DMS153 (cell line): ENCODE data around the gene CUEDC1.
"Not testable (repeated sequence)": the region's sequence is repeated elsewhere in the genome, so short reads cannot be mapped to it uniquely, and the experiment has no call there.

Source experiments
- DNase-seq: peaks from one replicate; lab custom pipeline; 2025; lab: John Stamatoyannopoulos, UW

The CUEDC1 gene

DNA sequence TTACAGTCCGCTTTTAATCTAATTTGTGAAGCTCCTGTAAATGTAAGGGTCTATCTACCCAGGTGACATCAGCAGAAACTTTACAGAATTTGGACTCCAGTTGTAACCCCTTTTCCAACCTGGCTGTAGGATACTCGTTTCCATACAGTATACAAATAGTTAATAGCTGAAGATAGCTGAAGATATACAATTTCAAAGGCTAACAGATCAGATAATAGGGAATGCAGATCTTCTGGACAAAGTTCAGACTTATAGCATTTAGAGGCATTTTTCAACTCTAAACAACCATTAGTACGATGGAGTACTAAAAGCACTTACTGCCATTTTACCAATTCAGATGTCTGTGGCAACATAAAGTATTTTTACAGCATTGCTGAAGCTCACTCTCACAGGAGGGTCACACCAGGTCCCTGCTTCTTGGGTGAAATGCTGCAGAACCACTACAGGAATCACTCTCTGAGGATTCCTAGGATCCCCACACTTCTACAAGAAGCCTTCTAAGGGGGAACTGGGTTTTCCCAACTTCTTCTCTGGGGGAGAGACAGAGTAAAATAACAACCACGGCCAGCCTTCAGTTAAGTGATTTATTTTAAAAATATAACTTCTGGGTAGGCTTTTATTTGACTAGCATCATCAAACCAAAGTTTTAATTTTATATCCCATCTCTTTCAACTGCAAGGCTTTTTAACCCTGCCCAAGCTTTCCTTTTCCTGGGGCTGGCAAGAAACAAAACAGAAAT lies 29.9 kb upstream of the CUEDC1 start:
- no peak for DNase-seq

DNA sequence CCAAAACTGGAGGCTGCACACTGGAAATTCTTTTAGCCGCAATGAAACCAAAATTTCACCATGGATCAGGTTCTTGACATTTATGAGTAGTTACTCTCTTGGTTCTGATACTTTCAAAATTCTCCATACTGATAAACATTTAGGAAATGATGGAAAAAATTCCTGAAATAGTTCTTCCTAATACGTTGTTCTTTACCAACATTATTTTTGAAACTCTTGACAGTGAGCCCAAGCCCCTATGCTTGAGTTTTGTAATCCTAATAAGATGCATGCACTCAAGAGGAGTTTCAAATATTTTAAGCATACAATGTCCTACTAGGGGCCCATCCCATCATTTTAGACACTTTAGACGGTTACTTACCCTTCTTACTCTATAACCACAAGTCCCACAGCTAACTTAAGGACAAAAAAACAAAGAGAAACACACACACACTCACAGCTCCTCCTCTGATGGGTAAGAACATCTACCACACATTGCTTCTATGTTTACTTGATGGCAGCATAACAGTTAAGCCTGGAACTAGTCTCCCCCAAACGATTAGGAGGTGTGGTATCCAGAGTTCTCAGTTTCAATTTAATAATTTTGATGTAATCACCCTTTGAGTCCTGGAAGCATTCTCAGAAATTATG lies 29.2 kb upstream of the CUEDC1 start:
- DNase-seq, result no peak

DNA sequence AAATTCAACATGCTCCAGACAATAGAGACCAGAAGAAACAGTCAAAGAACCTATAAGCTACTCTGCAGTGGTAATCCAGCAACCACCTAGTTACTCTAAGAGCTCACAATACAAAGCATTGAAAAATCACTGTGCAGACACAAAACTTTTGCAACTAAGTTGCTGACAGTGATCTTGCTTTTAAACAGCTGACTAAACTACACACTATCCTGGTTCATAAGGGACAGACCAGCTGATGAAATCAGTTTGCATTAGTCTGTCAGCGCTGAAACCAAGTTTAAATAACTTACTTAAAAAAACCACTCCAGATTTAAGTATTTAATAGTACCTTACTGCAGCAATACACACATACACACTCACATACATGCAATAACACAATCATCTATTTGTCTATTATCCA lies 28.2 kb upstream of the CUEDC1 start:
- no peak for DNase-seq

DNA sequence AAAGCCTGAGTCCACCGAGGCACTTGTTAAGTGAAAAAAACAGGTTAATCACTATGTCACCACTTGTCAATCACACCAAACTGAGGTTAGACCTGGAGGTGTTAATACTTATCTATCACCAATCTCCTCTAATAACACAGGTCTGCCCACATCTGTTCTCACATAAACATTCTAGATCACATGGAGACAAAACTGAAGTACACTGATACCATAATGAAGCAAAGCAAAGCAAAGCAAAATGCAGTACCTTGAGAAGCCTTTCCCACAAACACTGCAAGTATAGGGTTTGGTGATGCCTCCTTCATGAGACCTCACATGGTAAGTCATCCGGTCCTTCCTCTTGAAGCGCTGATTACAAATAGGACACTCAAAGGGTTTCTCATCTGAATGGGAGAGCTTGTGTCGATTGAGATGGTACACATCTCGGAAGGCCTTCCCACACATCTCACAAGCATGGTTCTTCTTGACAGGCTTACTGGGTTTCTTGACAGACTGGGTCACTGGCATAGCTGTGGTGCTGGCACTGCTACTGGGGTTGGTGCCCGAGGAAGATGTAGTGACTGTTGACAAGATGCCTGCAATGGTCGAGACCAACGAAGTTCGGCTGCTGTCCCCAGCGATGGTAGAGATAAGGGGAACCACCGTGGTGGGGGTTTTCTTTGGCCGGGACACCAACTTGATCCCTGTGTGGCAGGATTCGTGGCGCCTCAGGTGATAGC lies 27.4 kb upstream of the CUEDC1 start:
- no peak for DNase-seq

DNA sequence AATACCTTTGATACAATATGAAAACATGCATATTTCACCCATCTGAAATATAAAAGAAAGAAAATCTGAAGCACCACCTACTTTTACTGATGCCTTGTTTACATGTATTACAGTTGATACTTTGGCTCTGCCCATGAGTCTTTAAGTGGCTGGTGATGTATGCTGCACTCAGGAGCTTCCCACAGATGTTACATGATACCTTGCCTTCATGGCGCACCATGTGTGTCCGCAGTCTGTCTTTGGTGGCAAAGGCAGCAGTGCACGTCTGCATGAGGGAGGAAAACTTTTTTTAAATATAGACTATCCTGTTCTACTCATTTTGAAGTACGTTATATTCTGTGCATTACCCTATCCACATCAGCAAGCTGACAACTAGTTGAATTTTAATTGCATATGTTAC lies 25.3 kb upstream of the CUEDC1 start:
- DNase-seq, result no peak

DNA sequence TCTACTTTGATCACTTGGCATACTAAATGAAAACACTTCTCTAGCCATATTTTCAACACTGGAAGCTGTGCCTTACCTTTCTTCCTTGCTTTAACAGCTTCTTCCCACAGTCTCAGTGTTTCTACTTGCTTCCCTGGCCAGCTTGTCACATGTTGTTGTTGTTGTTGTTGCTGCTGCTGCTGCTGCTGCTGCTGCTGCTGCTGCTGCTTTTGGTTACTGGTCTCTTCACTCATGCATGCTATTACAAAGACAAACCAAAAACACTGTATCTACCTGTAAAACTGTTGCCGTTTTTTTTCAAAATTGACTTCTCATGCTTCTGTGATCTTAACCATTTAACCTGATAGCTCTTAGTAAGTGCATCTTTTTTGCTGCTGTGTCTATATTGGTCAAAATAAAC lies 23.9 kb upstream of the CUEDC1 start:
- DNase-seq, result no peak

DNA sequence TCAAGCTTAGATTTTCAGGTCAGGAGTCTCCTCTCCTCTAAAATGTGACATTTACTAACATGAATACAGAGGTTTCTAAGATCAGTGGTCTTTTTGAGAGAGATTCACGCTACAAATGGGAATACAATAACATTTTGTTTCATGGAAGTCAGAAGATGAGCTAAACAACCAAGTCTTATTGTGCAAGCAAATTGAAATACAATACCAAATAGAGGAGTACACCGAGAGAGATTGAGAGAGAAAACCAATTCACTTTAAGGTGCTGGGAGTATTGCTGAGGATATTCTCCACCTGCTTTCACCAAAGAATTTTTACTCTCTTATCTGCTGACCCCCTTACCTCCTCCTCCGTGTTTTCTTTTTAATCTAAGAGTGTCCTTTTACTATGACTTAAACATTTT lies 21.4 kb upstream of the CUEDC1 start:
- DNase-seq, result no peak

DNA sequence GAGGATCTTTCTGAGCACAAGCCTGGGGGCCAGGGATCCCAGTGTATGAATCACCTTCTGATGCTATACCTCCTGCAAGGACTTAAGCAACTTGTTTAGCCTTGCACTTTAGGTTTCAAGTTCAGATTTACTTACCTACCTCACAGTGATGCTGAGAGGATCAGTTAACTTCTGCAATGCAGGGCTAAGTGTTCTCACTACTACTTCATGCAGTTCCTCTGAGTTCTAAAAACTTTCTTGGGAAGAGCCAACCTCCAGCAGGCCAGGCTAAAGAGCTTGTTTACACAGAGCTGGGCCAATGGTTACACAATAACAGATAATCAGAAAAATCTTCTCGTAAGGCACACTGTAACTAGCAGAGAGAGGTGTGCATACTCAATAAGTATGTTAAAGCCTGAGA lies 19.8 kb upstream of the CUEDC1 start:
- no peak for DNase-seq

DNA sequence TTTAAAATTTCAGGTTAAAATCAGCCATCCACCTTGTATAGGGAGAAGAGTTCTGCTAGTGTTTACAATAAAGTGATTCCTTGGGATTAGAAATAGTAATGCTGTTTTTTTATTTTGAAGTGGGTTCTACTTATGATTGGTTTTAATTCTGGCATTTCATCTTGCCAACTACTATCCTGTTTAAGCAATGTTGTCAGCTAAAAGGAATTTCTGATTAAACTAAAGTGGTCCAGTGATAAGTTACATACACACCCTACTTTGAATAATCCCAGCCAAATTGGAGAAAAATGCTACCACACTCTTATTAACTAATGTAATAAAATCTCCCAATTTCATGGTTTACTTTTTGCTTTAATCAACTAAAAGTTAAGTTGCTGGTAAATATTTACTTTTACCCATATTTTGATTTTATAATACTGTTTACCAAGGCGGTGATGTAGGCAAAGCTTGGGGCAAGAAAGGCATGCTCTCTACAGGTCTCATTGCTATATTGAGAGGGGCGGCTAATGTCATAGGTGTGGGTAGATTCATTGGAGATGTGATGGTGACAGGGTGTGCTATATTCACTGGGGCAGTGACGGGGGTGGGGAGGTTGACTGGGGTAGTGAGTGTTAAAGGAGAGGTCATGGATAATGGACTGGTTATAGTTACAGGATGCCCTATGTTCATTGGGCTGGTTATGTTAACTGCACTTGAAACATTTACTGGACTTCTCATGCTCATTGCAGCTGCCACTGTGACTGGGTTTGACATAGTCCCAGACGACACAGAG lies 19.0 kb upstream of the CUEDC1 start:
- not testable (repeated sequence) for DNase-seq

DNA sequence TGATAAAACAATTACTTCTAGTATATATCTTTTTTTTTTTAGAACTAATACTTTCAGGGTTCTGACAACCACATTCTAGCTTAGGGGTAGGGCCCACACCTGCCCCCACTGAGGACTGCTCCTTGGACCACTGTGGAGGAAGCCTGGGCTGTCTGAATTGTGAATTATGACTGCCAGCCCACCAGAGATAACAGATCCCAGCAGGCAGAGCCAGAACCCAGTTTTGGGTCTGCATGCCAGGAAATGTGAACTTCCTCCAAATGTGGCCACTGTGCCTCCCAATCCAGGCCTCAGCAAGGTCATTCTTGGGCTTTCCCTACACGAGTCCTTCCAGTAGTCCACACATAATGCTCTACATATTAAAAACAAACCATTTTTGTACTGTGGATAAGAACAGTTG lies 16.9 kb upstream of the CUEDC1 start:
- DNase-seq, result no peak

DNA sequence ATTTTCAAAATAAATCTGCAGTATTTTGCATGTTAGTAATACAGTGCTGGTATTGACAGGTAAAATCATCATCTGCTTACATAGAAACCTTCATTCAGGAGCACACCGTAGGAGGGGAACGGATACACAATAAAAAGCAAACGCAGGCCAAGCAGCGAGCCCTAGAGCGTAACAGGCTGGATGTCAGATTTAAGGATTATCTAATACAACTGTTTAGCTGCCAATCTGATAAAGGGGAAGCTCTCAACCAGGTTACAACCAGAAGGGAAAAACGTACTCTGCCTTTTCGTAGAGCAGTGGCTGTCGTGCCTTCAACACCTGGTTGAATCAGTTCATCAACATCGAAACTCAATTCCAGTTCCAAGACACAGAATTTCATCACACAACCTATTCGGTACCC lies 16.4 kb upstream of the CUEDC1 start:
- no peak for DNase-seq

DNA sequence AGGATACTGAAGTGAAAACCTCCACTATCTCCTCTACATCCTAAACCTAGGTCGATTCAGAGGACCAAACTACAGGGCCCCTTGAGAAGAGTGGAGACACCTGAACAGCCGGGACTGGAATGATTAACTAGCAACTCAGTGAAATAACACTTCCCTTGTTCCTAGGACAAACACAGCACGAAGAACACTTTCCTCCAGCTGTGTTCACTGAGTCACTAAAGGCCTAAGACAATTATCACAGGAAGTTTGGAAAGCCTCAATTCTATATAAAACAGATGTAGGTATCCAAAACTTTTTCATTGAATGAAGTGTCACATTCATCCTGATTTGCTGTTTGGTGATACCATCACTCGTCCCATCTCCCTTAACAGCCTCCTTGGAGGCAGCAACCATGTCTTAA lies 15.5 kb upstream of the CUEDC1 start:
- DNase-seq, result no peak

DNA sequence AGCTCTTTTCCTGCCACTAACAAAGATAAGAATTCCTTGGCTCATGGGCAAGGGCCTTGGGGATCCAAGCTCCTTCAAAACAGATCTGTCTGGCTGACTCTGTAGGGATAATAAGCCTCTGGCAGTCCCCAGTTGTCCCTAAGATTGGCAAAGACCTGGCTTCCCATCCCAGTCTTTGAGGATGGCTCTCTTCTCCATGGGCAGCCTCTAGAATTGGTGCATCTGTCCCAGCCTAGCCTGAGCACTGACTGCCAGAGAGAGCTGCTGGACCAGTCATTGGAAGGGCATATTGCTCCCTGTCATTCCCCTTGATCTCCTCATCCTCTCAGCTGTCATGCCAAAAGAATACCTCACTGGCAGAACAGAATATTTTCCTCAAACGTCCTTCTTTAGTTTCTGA lies 13.2 kb upstream of the CUEDC1 start:
- DNase-seq, result no peak

DNA sequence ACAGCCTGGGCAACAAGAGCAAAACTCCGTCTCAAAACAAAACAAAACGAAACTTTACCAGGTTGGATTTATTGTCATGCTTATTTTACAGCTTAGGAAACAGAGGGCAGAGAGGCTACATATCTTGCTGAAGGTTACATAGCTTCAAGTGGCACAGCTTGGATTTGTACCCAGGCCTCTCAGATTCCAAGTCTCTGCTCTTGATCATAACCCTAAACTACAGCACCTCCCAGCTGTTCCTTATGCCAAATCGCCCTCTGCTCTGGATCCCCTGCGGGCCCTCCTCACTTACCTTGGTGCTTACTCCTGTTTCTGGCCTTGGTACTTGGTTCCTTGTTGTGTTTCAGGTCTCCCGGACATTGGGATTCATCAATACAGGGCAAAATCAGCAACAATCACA lies 11.7 kb upstream of the CUEDC1 start:
- no peak for DNase-seq

DNA sequence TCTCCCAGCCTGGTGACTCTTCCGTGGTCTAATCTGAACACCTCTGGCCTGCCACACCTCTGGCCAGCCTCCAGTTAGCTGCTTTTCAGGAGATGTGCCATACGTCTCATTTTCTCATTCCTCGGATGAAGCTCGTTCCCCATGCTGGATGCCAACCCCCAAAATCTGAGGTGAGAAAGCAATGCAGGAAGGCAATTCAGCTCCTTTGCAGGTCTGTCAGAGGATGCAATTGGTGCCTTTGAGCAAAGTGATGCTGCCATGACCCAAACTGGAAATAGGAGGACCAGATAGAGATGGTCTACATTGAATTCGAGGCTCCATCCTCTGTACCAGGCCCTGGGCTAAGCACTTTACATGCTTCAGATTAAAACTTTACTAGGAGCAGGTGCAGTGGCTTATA lies 11.0 kb upstream of the CUEDC1 start:
- DNase-seq, result no peak

DNA sequence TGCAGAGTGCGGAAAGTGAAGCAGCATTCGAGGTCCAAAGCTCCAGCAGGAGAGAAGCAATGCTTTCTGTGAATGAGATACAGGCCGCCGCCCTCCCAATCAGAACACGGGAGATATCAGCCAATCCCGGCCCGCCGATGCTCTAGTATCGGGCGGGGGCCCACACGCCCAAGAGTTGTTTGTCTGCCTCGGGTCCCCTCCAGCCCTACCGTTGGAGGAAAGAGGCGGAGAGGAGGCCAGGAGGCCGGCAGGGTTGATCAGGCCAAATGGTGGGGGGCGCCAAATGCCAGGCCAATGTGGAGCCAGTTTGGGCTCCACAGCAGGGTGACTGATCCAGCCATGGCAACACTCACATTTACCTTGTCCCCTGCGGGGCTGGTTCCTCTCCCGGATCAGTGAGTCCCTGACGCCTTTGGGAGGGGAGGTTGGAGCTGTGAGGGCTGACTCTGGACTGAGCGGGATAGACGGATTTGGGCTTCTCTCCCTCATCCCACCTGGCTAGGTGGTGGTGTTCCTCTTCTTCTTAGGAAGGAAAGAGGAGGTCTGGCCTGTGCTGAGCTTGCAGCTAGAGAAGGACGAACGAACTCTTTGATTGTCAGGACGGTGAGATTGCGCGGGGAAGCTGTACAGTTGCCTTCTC lies 10.4 kb upstream of the CUEDC1 start:
- no peak for DNase-seq

DNA sequence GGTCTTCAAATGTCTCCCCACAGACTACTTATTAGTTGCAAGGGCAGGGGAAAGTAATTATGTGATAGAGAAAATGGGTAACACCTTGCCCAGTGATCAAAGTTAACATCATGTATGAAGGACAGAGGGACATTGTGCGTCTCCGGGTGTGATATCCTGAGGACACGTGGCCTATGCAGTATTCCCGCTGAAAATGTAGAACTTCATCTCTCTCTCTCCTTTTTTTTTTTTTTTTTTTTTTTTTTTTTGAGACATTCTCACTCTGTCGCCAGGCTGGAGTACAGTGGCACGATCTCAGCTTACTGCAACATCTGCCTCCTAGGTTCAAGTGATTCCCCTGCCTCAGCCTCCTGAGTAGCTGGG lies 7.9 kb upstream of the CUEDC1 start:
- DNase-seq, result no peak

DNA sequence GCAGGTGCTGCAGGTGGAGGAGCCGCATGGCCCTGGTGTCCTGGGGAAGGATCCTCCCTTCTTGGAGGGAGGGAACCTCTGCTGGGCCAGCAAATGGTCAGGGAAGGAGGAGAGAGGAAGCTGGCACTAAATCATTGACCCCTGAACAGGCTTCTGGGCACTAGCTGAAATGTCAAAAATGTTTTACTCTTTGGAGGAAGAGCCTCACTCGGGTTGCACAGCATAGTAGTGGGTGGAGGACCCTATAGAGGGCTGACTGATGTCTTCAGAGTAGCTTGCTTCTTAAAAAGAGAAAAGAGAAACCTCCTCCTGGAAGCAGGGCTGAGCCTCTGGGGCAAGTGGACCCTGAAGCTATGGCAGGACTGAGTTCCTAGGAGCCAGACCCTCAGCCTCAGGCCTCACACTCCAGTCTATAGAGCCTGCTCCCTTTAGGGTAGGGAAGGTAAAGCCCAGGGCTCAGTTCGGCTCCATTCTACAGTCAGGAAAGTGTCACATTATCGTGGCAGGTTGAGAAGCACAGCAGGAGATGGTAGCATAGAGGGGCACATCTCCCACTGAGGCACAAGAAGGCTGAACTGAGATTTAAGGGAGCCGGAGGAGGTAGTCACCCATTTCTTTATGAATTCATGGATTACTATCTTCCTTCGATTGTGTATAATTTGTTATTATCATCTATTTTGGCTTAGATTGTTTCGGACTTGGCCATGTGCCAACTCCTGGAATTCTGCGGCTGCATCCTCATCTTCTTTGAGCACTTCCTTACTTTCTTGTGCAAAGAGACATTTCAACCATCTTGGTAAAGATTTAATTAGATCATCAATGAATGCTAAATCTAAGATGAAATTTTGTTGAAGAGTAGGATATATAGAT lies 7.3 kb upstream of the CUEDC1 start:
- no peak for DNase-seq

DNA sequence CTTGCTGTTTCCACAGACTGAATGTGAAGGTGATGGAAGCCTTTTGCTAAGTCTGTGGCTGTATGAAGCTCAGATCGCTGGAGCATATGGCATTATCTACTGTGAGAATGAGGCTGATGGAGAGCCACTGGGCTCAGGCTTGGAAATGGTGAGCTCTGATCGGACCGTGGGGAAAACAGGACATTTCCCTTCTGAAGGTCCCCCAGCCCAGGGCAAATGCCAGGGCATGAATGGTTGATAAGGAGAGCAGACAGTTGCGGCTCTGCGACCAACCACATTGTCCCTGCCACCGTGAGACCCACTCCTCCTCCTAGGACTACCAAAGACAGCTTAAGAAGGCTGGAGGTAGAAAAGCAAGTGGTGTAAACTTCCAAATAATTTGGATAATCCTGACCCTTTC lies 4.7 kb upstream of the CUEDC1 start:
- DNase-seq, result no peak

DNA sequence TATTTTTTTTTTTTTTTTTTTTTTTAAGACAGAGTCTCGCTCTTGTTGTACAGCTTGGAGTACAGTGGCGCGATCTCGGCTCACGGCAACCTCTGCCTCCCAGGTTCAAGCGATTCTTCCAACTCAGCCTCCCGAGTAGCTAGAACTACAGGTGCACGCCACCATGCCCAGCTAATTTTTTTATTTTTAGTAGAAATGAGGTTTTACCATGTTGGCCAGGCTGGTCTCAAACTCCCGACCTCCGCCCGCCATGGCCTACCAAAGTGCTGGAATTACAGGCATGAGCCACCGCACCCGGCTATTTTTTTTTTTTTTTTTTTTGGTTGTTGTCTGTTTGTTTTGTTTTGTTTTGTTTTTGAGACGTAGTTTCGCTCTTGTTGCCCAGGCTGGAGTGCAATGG lies 3.2 kb upstream of the CUEDC1 start:
- not testable (repeated sequence) for DNase-seq

DNA sequence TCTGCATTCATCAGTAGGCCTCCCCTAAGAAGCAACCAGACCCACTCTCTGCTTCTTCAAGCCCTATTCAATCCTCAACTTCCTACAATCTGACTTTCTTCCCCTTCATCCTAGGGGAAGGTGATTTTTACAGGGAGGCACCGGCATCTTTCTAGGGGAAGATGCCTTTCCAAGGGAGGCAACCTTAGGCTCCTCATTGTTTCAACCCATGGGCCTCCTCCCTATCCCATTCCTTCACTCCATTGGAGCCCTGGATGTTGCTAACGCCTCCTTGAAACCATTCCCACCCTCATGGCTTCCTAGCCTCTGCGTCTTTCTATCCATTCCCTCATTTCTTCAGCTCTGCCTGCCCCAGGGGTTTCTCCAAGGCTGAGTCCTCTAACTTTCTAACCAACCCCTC lies 2.7 kb upstream of the CUEDC1 start:
- DNase-seq, result no peak
